ENCODE results near the gene SLC19A1.
"Not testable (repeated sequence)": the region's sequence is repeated elsewhere in the genome, so short reads cannot be mapped to it uniquely, and the experiment has no call there.

Gene SLC19A1

DNA sequence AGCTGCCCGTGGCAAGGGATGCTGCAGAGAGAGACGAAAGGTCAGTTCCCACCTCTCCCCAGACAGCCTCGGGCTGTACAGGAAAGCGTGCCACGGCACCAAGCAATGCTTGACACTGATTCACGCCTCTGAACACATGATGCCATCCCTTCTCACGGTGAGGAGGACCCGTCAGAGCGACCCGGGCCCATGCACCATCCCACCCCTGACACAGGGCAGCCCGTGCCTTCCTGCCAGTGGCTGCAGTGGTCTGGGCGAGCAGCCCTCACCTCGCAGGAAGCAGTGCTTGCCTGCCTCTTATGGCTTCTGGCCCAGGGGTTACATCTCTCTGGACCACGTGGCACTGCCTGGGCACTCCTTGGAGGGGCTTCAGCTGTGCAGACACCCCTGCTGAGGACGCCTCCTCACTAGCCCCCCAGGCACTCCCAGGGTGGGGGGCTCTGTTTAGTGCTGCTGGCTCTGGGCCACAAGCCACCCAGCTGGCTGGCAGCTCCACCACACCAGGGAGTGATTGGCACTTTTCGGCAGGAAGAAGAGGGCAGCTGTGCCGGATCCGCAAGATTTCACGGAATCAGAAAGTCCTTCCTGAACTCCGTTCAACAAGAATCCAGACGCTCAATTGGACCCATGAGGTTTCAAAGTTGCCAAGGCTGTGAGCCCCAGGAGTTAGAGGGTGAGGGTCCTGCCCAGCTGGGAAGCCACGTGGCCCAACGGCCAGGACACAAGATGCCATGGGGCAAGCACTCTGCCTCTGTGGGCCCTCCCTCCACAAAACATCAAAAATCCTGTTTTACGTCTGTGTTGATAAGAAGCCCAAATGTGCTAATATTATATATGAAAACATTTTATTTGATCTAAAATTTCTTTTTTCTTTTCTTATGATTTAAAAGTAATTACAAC lies 34.8 kb upstream of the SLC19A1 start:
- DNase-seq (ENCODE audit: low read depth in 2 of 2): no peak

DNA sequence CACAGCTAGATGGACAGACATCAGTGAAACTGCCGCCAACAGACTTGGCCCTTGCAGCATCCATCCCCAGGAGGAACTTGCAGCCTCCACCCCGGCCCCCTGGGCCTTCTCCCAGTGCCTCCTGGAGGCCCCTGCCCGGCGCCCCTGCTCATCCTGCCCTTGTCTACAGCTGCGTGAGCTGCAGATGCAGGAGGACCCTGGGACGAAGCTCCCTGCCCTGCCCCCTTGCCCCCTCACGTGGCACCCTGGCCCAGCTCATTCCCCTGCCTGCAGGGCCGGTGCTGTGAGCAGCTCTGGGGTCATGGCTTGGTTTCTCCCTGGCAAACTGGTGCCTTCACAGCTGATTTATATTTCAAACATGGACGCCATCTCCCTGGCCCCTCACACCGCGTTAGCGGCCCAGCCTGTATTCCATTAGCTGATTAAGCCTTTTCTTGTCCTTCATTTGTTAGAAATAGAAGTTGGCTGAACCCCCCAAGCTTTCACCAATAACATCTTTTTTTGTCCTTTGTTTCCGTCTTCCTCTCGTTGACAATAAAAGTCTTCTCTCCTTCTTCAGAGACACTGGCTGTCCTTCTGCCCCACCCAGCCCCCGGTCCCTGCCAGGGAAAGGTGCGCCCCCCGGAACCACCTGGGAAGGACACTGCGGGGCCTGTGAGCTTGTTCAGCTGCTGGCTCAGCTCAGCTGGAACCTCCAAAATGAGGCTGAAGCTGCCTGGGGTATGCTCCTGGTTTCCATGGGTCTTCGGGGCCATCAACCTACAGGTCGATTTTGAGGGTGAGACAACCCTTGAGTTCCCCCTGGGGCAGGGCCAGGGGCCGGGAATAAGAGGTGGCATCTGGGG lies 34.0 kb upstream of the SLC19A1 start:
- DNase-seq (ENCODE audit: low read depth in 2 of 2): no peak

DNA sequence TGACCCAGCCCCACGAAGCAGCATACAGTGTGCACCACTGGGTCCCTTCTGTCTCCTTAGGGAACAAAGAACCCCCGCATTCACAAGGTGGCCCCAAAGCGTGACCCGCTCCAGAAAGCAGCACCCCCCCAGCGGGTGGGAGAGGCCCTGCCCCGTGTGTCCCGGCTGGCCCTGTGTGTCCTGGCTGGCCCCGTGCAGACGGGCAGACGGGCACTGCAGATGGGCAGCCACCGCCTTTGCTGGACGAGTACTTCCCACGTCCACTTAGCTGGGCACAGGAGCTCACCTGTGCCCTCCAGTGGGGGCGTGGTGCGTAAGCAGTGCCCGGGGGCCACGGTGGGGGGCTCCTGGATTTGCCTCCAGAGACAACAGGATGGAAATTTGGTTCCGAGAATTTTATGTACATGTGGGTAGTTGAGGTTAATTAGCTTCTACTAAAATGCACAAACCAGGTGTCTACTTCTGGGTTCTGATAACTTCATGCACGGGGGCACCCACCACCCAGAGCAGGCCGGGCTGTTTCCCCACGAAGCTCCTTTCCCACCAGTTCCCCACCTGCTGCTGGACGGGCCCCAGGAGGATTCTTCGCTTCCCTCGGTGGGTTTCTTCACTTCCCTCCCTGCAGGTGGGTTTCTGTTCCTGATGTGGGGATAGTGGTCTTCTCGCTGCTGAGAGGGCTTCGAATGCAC lies 33.2 kb upstream of the SLC19A1 start:
- DNase-seq (ENCODE audit: low read depth in 2 of 2): no peak

DNA sequence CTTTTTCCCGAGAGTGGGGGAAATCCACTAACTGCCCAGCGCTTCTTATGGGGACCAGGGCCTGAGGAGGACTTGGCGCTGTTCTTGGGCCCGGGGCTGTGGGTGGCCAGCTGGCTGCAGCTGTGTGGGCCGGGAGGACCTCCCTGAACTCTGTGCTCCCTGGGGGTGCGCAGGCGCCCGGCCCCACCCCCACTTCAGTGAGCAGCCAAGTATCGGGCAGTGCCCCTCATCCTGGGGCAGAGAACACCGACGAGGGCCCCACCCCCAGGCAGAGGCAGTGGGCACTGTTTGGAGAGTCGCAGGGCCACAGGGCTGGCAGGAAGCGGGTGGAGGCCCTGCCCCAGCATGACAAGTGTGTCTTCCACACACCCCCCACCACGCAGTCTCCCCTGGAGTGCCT lies 32.5 kb upstream of the SLC19A1 start:
- DNase-seq (ENCODE audit: low read depth in 2 of 2): no peak

DNA sequence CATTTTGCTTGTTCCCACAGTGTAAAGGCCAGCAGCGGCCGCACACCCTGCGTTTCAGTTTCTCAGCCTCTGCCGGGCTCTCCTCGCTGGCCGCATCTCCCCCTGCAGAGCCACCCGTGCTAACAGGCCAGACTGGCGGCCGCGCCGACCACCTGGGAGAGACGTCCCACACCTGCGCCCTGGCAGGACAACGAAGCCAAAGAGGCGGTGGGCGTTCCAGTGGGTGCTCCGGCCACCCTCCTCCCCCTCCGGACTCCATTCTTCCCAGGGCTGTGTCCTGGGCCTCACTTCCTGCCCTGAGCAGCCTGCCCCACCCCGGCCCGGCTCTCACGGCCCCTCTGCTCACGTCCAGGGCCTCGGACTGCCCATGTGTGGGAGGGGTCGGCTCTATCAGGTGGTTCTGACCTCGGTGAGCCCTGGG lies 31.9 kb upstream of the SLC19A1 start:
- DNase-seq (ENCODE audit: low read depth in 2 of 2): no peak

DNA sequence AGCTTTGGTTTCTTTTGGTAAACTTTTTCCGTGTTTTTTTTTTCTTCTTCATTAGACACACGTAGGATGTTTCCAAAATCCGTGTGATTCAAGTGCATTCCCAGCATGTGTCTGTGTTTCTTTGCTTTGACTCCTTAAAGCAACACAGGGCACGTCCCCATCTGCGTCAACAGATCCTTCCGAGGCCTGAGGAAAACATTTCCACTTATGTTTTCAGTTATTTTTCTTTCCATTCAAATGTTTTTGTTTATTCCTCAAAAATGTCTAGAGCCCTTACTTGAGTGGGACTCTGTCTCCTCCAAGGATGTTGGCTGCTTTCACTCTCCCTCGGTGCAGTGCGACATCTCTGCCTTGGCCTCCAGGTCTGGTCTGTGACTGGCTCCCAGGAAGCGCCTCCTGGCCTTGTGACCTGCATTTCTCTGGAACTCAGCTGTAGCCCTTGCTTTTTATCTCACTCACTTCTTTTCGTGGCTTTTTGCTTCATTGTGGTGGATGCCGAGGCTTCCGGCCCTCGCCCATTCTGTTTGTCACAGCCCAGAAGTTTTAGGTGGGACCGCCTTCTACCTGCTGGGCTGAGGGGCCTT lies 31.3 kb upstream of the SLC19A1 start:
- no peak for DNase-seq (ENCODE audit: low read depth in 2 of 2)

DNA sequence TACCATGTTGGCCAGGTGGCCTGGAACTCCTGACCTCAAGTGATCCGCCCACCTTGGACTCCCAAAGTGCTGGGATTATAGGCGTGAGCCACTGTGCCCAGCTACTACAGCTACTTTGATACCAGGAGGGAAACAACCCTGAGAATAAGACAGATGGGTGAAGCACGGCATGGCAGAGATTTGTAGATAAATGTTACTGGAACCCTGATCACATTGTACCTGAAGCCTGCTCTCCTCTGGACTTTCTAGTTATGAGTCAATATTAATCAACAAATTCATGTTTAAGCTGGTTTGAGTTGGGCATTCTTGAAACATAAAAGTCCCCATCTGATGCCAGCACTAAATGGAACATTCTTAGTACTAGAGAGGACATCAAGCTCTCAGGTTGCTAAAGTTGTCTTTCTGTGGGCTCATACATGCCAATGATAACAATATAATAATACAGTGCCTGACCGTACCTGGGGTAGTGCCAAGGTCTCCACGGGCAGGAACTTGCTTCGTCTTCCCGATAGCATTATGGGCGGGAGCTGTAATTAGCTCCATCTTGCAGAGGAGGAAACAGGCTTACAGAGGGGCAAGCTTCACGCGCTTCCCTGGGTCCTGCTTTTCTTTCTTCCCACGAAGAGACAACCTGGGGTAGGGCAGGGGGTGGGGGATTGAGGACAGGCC lies 30.7 kb upstream of the SLC19A1 start:
- DNase-seq (ENCODE audit: low read depth in 2 of 2): no peak

DNA sequence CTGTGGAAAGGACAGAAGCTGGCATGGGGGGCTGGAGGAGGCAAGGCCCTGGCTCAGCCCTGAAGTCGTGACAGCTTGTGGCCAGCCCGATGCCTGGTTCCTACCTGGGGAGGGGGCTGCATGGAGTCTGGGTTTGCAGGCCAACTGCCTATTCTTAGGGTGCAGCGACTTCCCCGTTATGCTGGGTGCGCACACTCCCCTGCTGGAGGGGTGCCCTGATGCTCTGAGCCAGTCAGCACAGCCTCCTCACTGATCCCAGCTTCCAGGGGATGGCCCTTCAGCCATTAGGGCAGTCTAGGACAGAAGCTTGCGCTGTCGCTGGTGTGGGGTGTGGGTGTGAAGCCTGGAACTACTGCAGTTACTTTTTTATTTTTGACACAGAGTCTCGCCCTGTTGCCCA lies 30.0 kb upstream of the SLC19A1 start:
- DNase-seq (ENCODE audit: low read depth in 2 of 2): no peak

DNA sequence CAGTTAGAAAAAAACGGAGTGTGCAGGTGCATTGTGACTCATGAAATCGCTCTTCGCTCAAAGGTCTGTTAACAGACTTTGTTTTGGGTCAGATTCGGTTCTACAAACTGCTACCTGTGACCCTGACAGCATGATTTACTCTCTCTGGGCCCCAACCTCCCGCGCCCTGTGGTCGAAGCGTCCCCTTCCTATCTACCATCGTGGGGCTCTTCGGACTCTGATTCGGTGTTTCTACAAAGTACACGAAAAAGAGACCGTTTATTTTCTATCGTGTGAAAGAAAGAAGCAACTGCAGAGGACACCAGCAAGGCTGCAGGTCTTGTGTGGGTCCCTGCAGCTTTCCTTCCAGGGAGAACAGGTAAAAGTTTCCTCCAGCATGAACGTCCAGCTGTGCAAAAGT lies 29.4 kb upstream of the SLC19A1 start:
- no peak for DNase-seq (ENCODE audit: low read depth in 2 of 2)

DNA sequence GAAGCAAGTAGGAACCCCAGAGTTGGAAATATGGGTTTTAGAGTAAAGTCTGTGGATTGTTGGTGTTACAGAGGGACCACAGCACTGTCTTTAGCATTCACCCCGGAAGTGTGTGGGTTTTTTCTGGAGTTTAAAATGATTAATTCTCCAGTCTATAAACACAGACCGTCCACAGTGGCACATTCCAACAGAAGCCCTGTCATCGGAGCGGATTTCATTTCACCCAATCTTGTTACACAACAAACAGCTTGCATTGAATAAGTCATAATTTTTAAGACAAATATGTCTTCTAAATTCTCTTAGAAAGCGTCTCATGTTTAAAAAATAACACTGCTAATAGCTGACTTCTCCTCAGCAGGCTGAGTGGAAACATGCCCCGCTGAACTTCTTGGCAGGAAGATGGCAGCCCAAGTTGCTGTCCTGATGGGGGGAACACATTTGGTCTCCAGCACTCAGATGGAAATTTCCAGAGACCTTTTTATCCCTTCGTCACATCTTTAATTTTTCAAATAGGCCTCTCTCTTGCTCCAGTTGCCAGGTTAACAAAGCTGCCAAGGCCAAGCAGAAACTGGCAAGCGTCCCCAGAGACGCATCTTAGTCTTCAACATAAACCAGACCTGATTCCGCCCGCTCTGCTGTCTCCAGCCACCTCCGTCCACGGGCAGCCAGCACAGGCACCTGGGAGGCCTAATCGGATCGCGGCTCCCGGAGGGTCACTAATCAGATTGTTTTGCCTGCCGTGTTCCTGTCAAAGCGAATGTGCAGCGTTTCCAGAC lies 28.8 kb upstream of the SLC19A1 start:
- DNase-seq (ENCODE audit: low read depth in 2 of 2): no peak

DNA sequence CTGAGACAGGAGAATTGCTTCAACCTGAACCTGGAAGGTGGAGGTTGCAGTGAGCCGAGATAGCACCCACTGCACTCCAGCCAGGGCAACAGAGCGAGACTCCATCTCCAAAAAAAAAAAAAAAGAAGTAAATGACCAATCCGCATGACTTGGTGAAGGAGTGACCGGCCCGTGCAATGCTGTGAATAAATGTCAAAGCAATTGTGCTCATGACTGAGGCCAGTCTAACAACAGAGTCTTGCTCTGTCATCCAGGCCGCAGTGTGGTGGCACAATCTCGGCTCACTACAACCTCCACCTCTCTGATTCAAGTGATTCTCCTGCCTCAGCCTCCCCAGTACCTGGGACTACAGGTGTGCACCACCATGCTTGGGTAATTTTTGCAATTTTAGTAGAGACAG lies 27.8 kb upstream of the SLC19A1 start:
- no peak for DNase-seq (ENCODE audit: low read depth in 2 of 2)

DNA sequence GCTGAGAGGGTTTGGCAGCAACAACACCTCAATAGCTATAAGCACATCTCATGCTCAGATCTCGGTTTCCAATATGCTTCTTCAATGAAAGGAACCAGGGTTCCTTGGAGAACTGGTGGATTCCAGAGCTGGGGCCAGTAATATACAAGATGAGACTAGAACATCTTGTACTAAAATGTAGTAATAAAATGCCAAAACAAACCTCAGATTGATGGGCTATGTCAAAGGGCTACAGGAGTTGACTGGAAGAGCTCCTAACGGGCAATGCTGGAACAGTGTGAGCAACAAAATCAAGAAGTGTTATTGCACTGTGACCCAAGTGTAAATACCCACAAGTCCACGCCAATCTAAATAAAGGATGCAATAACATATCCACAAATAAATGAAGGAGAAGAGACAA lies 26.1 kb upstream of the SLC19A1 start:
- DNase-seq (ENCODE audit: low read depth in 2 of 2): no peak

DNA sequence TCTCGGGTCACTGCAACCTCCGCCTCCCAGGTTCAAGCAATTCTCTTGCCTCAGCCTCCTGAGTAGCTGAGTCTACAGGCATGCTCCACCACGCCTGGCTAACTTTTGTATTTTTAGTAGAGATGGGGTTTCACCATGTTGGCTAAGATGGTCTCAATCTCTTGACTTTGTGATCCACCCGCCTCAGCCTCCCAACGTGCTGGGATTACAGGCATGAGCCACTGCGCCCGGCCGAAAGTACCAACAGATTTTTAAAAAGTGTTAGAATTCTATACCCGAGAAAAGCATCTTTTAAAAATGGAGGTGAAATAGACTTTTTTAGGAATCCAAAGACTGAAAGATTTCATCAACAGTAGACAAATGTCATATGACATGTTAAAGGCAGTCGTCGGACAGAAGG lies 21.9 kb upstream of the SLC19A1 start:
- DNase-seq (ENCODE audit: low read depth in 2 of 2): not testable (repeated sequence)

DNA sequence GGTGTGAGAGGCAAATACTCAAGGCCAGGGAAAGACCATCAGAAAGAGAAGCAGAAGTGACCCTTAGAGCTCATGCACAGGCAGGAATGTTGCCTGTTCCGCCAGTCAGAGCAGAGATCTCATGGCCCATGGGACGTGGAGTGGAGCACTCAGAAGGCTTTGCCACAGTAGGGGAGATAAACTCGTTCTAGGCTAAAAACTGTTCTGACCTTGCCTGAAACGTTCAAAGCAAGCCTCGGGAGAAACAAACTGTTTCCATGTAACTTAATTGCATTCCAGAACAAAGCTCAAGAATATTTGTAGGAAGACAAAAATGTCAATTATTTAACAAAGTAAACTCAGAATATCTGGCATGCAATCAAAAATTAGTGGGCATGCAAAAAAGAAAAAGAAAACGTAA lies 20.7 kb upstream of the SLC19A1 start:
- DNase-seq (ENCODE audit: low read depth in 2 of 2): no peak

DNA sequence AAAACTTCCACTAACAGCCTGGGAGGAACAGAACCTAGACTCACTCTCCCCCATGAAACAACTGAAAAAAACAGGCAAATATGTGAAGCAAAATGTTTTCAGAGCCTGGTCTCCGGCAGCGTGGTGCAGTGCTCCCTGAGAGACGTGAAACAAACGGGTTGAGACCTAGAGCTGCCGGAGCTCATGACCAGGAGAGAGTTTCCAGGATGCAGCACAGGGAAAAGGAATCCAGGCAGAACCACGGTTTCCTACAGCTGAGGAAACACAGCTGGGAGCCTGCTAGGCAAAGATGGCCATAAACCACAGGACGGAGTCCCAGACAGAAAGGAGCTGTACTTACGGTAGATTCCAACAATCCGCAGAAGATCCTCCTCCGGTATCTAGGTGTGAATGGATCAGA lies 20.2 kb upstream of the SLC19A1 start:
- DNase-seq (ENCODE audit: low read depth in 2 of 2): no peak

DNA sequence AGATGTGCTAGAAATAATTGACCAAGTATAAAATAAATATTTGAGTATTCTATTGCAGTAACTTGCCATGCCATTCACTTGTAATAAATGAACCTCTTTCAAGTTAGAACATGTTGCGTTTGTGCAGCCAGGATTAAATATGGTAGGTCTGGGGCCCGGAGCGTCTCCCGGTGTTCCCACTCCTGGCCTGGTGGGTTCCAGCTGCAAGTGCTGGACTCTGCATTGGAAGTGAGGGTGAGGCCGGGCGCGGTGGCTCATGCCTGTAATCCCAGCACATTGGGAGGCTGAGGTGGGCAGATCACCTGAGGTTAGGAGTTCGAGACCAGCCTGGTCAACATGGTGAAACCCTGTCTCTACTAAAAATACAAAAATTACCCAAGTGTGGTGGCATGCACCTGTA lies 19.0 kb upstream of the SLC19A1 start:
- not testable (repeated sequence) for DNase-seq (ENCODE audit: low read depth in 2 of 2)

DNA sequence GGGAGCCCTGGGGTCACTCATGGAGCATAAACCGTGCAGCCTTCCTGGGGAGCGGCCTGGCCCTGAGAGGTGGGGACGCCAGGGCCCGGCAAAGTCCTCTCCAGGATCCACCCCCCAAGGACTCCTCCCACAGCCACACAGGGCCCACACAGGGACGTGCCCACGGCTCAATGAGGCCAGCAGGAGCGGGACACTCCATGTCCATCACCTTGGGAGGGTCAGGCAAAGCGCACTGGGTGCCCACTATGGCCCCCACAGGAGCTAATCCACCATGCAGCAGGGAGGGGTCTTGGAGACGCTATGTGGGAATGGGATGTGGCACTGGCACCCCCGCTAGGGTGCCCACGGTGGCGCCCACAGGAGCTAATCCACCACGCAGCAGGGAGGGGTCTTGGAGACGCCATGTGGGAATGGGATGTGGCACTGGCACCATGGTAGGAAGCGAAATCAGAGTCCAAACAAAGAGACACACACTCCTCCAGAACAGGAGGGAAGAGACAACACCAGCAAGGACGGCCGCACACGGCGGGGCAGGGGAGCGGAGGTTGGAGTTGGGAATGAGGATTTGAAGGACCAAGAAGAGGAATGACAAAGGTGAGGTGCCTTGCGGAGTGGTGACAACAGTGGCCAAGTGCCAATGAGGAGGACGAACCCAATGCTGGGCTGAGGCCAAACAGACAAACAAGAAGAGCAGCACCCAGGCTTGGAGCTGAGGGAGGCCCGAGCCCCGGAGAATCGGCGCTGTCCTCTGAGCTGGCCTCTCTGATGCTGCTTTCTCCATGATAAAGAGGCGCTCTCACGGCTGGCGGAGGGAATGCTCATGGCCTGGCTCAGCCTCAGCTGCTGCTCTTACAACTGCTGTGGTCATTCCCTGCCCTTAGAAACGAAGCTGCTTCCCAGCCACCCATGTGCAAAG lies 18.1 kb upstream of the SLC19A1 start:
- no peak for DNase-seq (ENCODE audit: low read depth in 2 of 2)

DNA sequence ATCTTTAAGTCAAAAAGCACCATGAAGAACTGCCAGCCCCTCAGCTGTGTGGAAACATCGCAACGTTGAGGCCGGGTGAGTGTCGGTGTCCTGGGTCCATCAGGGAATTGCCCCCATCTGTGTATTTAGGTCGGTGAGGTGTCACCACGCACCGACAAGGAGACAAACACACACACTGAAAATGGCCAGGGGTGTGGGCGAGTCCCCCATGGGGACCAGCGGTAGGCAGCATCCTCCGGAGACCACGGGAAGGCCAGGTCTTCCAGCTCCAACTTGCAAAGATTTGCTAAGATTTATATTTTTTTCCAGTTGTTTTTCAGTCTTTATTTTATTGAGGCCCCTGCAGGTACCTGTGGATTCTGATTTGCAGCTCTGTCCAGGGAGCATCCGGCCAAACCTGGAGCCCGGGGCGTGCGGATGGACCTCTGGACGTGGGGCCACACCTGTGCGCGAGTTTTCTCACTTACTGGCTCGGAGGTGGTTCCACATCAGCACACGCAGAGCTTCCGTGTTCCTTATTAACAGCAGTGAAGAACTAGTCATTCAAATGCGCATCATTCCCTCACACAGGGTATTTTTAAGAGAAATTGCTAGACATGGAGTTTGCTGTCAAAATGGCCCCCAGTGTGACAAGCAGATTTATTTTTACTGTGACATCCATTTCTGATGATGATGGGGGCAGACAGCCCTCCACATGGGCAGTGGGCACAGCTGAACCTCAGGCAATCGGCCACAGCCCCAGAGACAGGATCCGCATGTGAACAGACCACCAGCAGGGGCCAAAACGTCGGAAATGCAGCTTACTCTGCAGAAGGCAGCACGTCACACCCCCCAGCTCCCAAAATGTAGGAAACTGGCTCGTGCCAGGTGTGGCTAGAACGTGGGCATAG lies 17.2 kb upstream of the SLC19A1 start:
- DNase-seq (ENCODE audit: low read depth in 2 of 2): no peak
